Measurements from ENCODE around the gene CNTROB.
A peak's percentile ranks its signal among the peaks of the same experiment; 100 is the strongest.

Gene CNTROB

GRCh38 chr17:7909089-7909488 lies 22.9 kb upstream of the CNTROB start:
- DNase-seq (ENCODE audit: low read depth in 1 of 2, low spot score in 1 of 2): no peak

- no peak for DNase-seq (ENCODE audit: low read depth in 1 of 2, low spot score in 1 of 2)
These were observed 21.7 kb upstream of the CNTROB start for GRCh38 chr17:7910281-7910680.

GRCh38 chr17:7910711-7911110 lies 21.3 kb upstream of the CNTROB start:
- no peak for DNase-seq (ENCODE audit: low read depth in 1 of 2, low spot score in 1 of 2)

- DNase-seq (ENCODE audit: low read depth in 1 of 2, low spot score in 1 of 2): no peak
These were observed 20.9 kb upstream of the CNTROB start for GRCh38 chr17:7911116-7911515.

GRCh38 chr17:7912927-7913524 lies 19.0 kb upstream of the CNTROB start:
- DNase-seq (ENCODE audit: low read depth in 1 of 2, low spot score in 1 of 2): no peak

GRCh38 chr17:7915179-7915610 lies 16.8 kb upstream of the CNTROB start:
- DNase-seq (ENCODE audit: low read depth in 1 of 2, low spot score in 1 of 2): no peak

- peak; percentile 61 to 74 for DNase-seq (ENCODE audit: low read depth in 1 of 2, low spot score in 1 of 2)
These were observed 16.2 kb upstream of the CNTROB start, which contains the start of gene RNF227 for GRCh38 chr17:7915611-7916384. RNF227 (minus strand) TSS chr17:7916289; CDS start chr17:7916195, 94 bp downstream.

- DNase-seq (ENCODE audit: low read depth in 1 of 2, low spot score in 1 of 2): no peak
These were observed 15.7 kb upstream of the CNTROB start for GRCh38 chr17:7916385-7916682.

- no peak for DNase-seq (ENCODE audit: low read depth in 1 of 2, low spot score in 1 of 2)
These were observed 15.2 kb upstream of the CNTROB start for GRCh38 chr17:7916808-7917207.

- DNase-seq (ENCODE audit: low read depth in 1 of 2, low spot score in 1 of 2): no peak
These were observed 9.6 kb upstream of the CNTROB start for GRCh38 chr17:7922269-7922844.

- DNase-seq (ENCODE audit: low read depth in 1 of 2, low spot score in 1 of 2): peak; percentile 60 to 69
These were observed 9.0 kb upstream of the CNTROB start for GRCh38 chr17:7922845-7923628.

GRCh38 chr17:7927596-7927995 lies 4.4 kb upstream of the CNTROB start:
- no peak for DNase-seq (ENCODE audit: low read depth in 1 of 2, low spot score in 1 of 2)

GRCh38 chr17:7929158-7930023 lies 2.6 kb upstream of the CNTROB start, which contains the start of gene KCNAB3:
KCNAB3 (minus strand) TSS chr17:7929856; CDS start chr17:7929435, 421 bp downstream.
- DNase-seq (ENCODE audit: low read depth in 1 of 2, low spot score in 1 of 2): peak in 1 of 2 donors; percentile 47

- DNase-seq (ENCODE audit: low read depth in 1 of 2, low spot score in 1 of 2): no peak
These were observed 970 bp upstream of the CNTROB start for GRCh38 chr17:7930841-7931631.

GRCh38 chr17:7932483-7932891 lies 481 bp downstream of the CNTROB start:
- DNase-seq (ENCODE audit: low read depth in 1 of 2, low spot score in 1 of 2): no peak

GRCh38 chr17:7932949-7933348 lies 943 bp downstream of the CNTROB start:
- DNase-seq (ENCODE audit: low read depth in 1 of 2, low spot score in 1 of 2): no peak

- DNase-seq (ENCODE audit: low read depth in 1 of 2, low spot score in 1 of 2): no peak
These were observed 3.9 kb downstream of the CNTROB start for GRCh38 chr17:7935859-7936258.

- no peak for DNase-seq (ENCODE audit: low read depth in 1 of 2, low spot score in 1 of 2)
These were observed 8.0 kb downstream of the CNTROB start for GRCh38 chr17:7940034-7940433.

GRCh38 chr17:7940743-7941142 lies 8.7 kb downstream of the CNTROB start:
- no peak for DNase-seq (ENCODE audit: low read depth in 1 of 2, low spot score in 1 of 2)

- no peak for DNase-seq (ENCODE audit: low read depth in 1 of 2, low spot score in 1 of 2)
These were observed 11.3 kb downstream of the CNTROB start for GRCh38 chr17:7943291-7943690.

Measured in activated T-helper 1 cell treated with anti-CD3 and anti-CD28 coated beads, Interleukin-2, amount 50 U/mL, for 16 hours (primary cell).